Aorta (tissue), 5 donors: ENCODE measurements around the gene RTN4RL1. TPM values are rescaled to one million over a fixed set of nuclear protein-coding genes. Genes with fewer than 3 reads are reported as not detected.

Experiments
- ATAC-seq: fragments of 200-7000 bp; cut with Tn5 transposase; one replicate; pipeline ENCODE4 v1.9.1; 2022; ENCODE audit warnings: moderate library complexity; ENCODE audit not compliant: low FRiP score
- DNase-seq, 2 donors: peaks; one replicate each; pipeline ENCODE4 v3.0.0-alpha.2; 2020
- H3K27ac ChIP-seq, 2 donors: one replicate each; pipeline ENCODE4 v1.5.1; 2013; ENCODE audit warnings: low read length in 2 of 2, mild to moderate bottlenecking in 2 of 2, moderate library complexity in 2 of 2, control low read depth in 1 of 2, inconsistent platforms in 1 of 2, low read depth in 1 of 2
- H3K27me3 ChIP-seq, 2 donors: one replicate each; pipeline ENCODE4 v1.6.1; 2013; ENCODE audit warnings: control low read depth in 1 of 2, low read length in 1 of 2, mild to moderate bottlenecking in 1 of 2, moderate library complexity in 1 of 2; ENCODE audit not compliant: insufficient read depth in 2 of 2, control insufficient read depth in 1 of 2
- H3K36me3 ChIP-seq, 2 donors: one replicate each; pipeline ENCODE4 v1.6.1; 2013; ENCODE audit warnings: control low read depth in 1 of 2, low read length in 1 of 2, mild to moderate bottlenecking in 1 of 2; ENCODE audit not compliant: insufficient read depth in 2 of 2, control insufficient read depth in 1 of 2
- H3K4me1 ChIP-seq, 2 donors: one replicate each; pipeline ENCODE4 v1.6.1; 2013; ENCODE audit warnings: low read length in 2 of 2, control low read depth in 1 of 2, mild to moderate bottlenecking in 1 of 2, moderate library complexity in 1 of 2; ENCODE audit not compliant: insufficient read depth in 2 of 2, control insufficient read depth in 1 of 2
- H3K4me3 ChIP-seq, 2 donors: one replicate each; pipeline ENCODE4 v1.5.1; 2013; ENCODE audit warnings: low read length in 2 of 2, control low read depth in 1 of 2, mild to moderate bottlenecking in 1 of 2
- H3K9me3 ChIP-seq: one replicate; pipeline ENCODE4 v1.6.1; 2013; ENCODE audit warnings: mild to moderate bottlenecking, low read length; ENCODE audit not compliant: control insufficient read depth
- WGBS, 2 donors: extraction: QIAGEN DNeasy Blood & Tissue Kit; methylation state at CpG; one replicate each; pipeline ENCODE4 v1.1.7; 2013; 5-methylcytosine and 5-hydroxymethylcytosine counted together
- intact Hi-C, 2 donors: fragments of 100-400 bp; cut with DNase I; formaldehyde crosslinking; loops; one replicate each; pipeline versions ENCODE4 v1.14.2 to v1.15.0; 2022
- polyA plus RNA-seq, 2 donors: library from polyadenylated mRNA; stranded (reverse); fragments of 200-250 nt; gene quantifications; one replicate each; pipeline ENCODE4 v1.2.3, GENCODE V29; 2013
- total RNA-seq, 2 donors: library from RNA; stranded (reverse); fragmentation: NEBNext Ultra II Directional; extraction: Animal tissue kit (Norgen Biotek cat#: 25700); gene quantifications; one replicate each; pipeline ENCODE4 v1.2.1, GENCODE V29; 2021
- donor health status: healthy with polysubstance abuse.
- donor health status: Bipolar disorder and iron deficiency.
- donor health status: DM: no; HTN: no; CAD: no.
- donor health status: DM: no; HTN: no; CAD: no.
- donor health status: DM: yes; HTN: yes; CAD: no.

The RTN4RL1 gene
- total and polyA plus RNA-seq, 4 donors, result 0.25 to 5.2 (median 2.2) TPM

- 57 to 59% methylated on average over 18 of the region's 18 CpGs for WGBS, 2 donors
- Histone ChIP-seq H3K9me3 (no peaks in the 10 kb centered on the region), H3K4me3 (no peak overlapping the region), H3K4me1 (no peaks in the 10 kb centered on the region), H3K27me3 (no peaks in the 10 kb centered on the region), H3K27ac (no peak overlapping the region), H3K36me3 (no peaks in the 10 kb centered on the region)
- ATAC-seq (no peak), DNase-seq (no peak)
- intact Hi-C loops, result loop anchor here in 1 of 2 donors (1.0 kb wide), 1 partner anchor 15 kb away; no protein-coding TSS in a partner anchor
These were observed 65.1 kb downstream of the RTN4RL1 start for GRCh38 chr17:1959871-1960544.

- intact Hi-C loops, result no loop called here
- H3K4me3 ChIP-seq, result no peak overlapping the region
- no peaks in the 10 kb centered on the region for H3K36me3 ChIP-seq
- no peak for DNase-seq
- H3K9me3 ChIP-seq, result no peaks in the 10 kb centered on the region
- no peak overlapping the region for H3K27ac ChIP-seq
- no peaks in the 10 kb centered on the region for H3K27me3 ChIP-seq
- ATAC-seq, result no peak
- no peaks in the 10 kb centered on the region for H3K4me1 ChIP-seq
- WGBS, 2 donors, result 41 to 49% methylated on average over 21 of the region's 21 CpGs
These were observed 66.8 kb downstream of the RTN4RL1 start for GRCh38 chr17:1958134-1958881.

GRCh38 chr17:1957037-1957436 lies 68.1 kb downstream of the RTN4RL1 start:
- no peak overlapping the region for H3K4me3 ChIP-seq
- H3K27ac ChIP-seq, result no peak overlapping the region
- no peaks in the 10 kb centered on the region for H3K36me3 ChIP-seq
- DNase-seq, result no peak
- no peaks in the 10 kb centered on the region for H3K9me3 ChIP-seq
- 86 to 90% methylated on average over 6 of the region's 6 CpGs for WGBS, 2 donors
- no peaks in the 10 kb centered on the region for H3K4me1 ChIP-seq
- no peak for ATAC-seq
- intact Hi-C loops, result no loop called here
- no peaks in the 10 kb centered on the region for H3K27me3 ChIP-seq

GRCh38 chr17:1956134-1956533 lies 69.0 kb downstream of the RTN4RL1 start:
- 82 to 83% methylated on average over 13 of the region's 13 CpGs for WGBS, 2 donors
- Histone ChIP-seq H3K9me3 (no peaks in the 10 kb centered on the region), H3K4me1 (no peaks in the 10 kb centered on the region), H3K27me3 (no peaks in the 10 kb centered on the region), H3K27ac (no peak overlapping the region), H3K36me3 (no peaks in the 10 kb centered on the region), H3K4me3 (no peak overlapping the region)
- intact Hi-C loops, result no loop called here
- no peak for DNase-seq
- ATAC-seq, result no peak

- H3K4me1 ChIP-seq, result no peaks in the 10 kb centered on the region
- no peaks in the 10 kb centered on the region for H3K27me3 ChIP-seq
- no peak overlapping the region for H3K4me3 ChIP-seq
- intact Hi-C loops, result no loop called here
- ATAC-seq (no peak), DNase-seq (no peak)
- 81% methylated on average over 5 of the region's 5 CpGs for WGBS, 2 donors
- H3K9me3 ChIP-seq, result no peaks in the 10 kb centered on the region
- no peak overlapping the region for H3K27ac ChIP-seq
- H3K36me3 ChIP-seq, result no peaks in the 10 kb centered on the region
These were observed 71.3 kb downstream of the RTN4RL1 start for GRCh38 chr17:1953831-1954230.

- Histone ChIP-seq H3K4me3 (no peak overlapping the region), H3K4me1 (no peaks in the 10 kb centered on the region), H3K36me3 (no peaks in the 10 kb centered on the region), H3K9me3 (no peaks in the 10 kb centered on the region), H3K27me3 (no peaks in the 10 kb centered on the region), H3K27ac (no peak overlapping the region)
- WGBS, 2 donors, result 59 to 60% methylated on average over 12 of the region's 12 CpGs
- DNase-seq (no peak), ATAC-seq (no peak)
- intact Hi-C loops, result no loop called here
These were observed 73.2 kb downstream of the RTN4RL1 start for GRCh38 chr17:1951920-1952319.

GRCh38 chr17:1949754-1950153 lies 75.4 kb downstream of the RTN4RL1 start:
- no peak for DNase-seq
- H3K27me3 ChIP-seq, result no peaks in the 10 kb centered on the region
- no peak for ATAC-seq
- 92 to 93% methylated on average over 5 of the region's 5 CpGs for WGBS, 2 donors
- no peaks in the 10 kb centered on the region for H3K4me1 ChIP-seq
- no peaks in the 10 kb centered on the region for H3K36me3 ChIP-seq
- H3K9me3 ChIP-seq, result no peaks in the 10 kb centered on the region
- no peak overlapping the region for H3K4me3 ChIP-seq
- intact Hi-C loops, result no loop called here
- H3K27ac ChIP-seq, result no peak overlapping the region

GRCh38 chr17:1948517-1948825 lies 76.7 kb downstream of the RTN4RL1 start:
- no peaks in the 10 kb centered on the region for H3K4me1 ChIP-seq
- no peaks in the 10 kb centered on the region for H3K27me3 ChIP-seq
- intact Hi-C loops, result no loop called here
- no peaks in the 10 kb centered on the region for H3K36me3 ChIP-seq
- WGBS, 2 donors, result 89 to 93% methylated on average over 14 of the region's 14 CpGs
- H3K4me3 ChIP-seq, result no peak overlapping the region
- DNase-seq (no peak), ATAC-seq (no peak)
- no peak overlapping the region for H3K27ac ChIP-seq
- H3K9me3 ChIP-seq, result no peaks in the 10 kb centered on the region
